SH-SY5Y (cell line): ENCODE measurements around the gene HK2.

Experiments
- GATA2 ChIP-seq: IDR thresholded peaks from 2 replicates; pipeline ENCODE4 v1.6.1; 2011; ENCODE audit warnings: mild to moderate bottlenecking, low read depth, low read length
- GATA3 ChIP-seq: IDR thresholded peaks from 2 replicates; pipeline ENCODE4 v1.6.1; 2011; ENCODE audit warnings: low read depth, mild to moderate bottlenecking, low read length, moderate library complexity

Gene HK2

GRCh38 chr2:74845991-74846390, 12.1 kb downstream of the HK2 start:
- TF ChIP-seq GATA3 (no peak), GATA2 (no peak)

- TF ChIP-seq GATA3 (no peak), GATA2 (no peak)
Observed at GRCh38 chr2:74846481-74846880, 12.6 kb downstream of the HK2 start.

- no peak for TF ChIP-seq GATA2
- no peak for TF ChIP-seq GATA3
Observed at GRCh38 chr2:74847070-74847858, 13.3 kb downstream of the HK2 start.

GRCh38 chr2:74849228-74849892, 15.4 kb downstream of the HK2 start:
- TF ChIP-seq GATA3, result no peak
- no peak for TF ChIP-seq GATA2

GRCh38 chr2:74850496-74851190, 16.7 kb downstream of the HK2 start:
- TF ChIP-seq GATA3, result no peak
- no peak for TF ChIP-seq GATA2

- TF ChIP-seq GATA2 (peak; percentile 23; the same call in 1 of the 2 replicates), GATA3 (no peak)
Observed at GRCh38 chr2:74851191-74851566, 17.3 kb downstream of the HK2 start.

- no peak for TF ChIP-seq GATA3
- no peak for TF ChIP-seq GATA2
Observed at GRCh38 chr2:74854401-74854800, 20.5 kb downstream of the HK2 start.

- TF ChIP-seq GATA2 (no peak), GATA3 (no peak)
Observed at GRCh38 chr2:74856004-74856578, 22.2 kb downstream of the HK2 start.

GRCh38 chr2:74856599-74856998, 22.7 kb downstream of the HK2 start:
- TF ChIP-seq GATA3 (no peak), GATA2 (no peak)

GRCh38 chr2:74857215-74857614, 23.3 kb downstream of the HK2 start:
- no peak for TF ChIP-seq GATA2
- TF ChIP-seq GATA3, result no peak

GRCh38 chr2:74857725-74858124, 23.8 kb downstream of the HK2 start:
- no peak for TF ChIP-seq GATA2
- TF ChIP-seq GATA3, result no peak

GRCh38 chr2:74858281-74858680, 24.4 kb downstream of the HK2 start:
- TF ChIP-seq GATA2 (no peak), GATA3 (no peak)

- TF ChIP-seq GATA3 (no peak), GATA2 (no peak)
Observed at GRCh38 chr2:74860079-74860478, 26.2 kb downstream of the HK2 start.

GRCh38 chr2:74860521-74860920, 26.6 kb downstream of the HK2 start:
- TF ChIP-seq GATA2, result no peak
- no peak for TF ChIP-seq GATA3

- TF ChIP-seq GATA2 (no peak), GATA3 (no peak)
Observed at GRCh38 chr2:74861531-74861930, 27.6 kb downstream of the HK2 start.
